GM18861 (cell line): Measurements from ENCODE around the gene ARHGAP22.

Experiments used
- ATAC-seq: cut with Tn5 transposase; IDR thresholded peaks from one replicate; pipeline ENCODE4 v1.9.1; 2021; ENCODE audit not compliant: unreplicated experiment

The ARHGAP22 gene

DNA sequence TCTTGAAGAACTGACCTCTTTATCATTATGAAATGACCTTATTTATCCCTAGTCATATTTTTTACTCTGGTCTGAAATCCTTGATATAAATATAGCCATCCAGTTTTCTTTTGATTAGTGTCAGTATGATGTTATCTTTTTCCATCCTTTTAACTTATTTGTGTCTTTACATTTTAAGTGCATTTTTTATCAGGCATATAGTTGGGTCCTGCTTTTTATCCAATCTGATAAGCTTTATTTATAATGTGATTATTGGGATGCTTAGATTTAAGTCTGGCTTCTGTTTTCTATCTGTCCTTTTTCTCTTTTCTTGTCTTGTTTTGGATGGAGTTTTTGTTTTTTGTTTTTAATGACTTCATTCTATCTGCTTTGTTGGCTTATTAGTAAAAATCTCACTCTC lies 119.2 kb downstream of the ARHGAP22 start:
- no peak for ATAC-seq

DNA sequence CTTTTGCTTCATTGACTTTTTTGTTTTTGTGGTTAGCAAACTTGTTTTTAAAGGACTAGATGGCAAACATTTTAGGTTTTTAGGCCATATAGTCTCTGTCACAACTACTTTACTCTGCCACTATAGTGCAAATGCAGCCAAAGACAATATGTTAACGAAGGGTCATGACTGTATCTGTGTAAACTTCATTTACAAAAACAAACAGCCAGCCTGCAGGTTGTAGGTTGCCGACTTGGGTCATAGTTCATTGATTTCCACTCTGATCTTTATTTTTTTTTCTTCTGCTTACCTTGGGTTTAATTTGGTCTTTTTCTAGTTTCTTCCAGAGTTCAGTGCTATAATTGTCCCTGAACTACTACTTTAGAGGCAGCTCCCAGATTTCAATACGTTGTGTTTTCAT lies 120.0 kb downstream of the ARHGAP22 start:
- no peak for ATAC-seq

DNA sequence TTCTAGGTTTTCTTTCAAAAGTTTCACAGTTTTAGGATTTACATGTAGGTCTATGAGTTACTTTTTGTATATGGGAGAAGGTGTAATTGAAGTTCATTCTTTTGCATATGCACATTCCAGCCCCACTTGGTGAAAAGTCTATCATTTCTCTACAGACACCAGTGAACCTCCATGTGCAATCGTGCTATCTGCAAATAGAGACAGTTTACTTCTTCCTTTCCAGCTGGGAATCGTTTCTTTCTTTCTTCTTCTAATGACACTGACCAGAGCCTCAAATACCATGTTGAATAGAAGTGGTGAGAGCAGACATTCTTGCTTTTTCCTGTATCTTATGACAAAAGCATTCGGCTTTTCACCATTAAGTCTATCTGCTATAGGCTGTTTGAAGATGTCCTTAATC lies 122.7 kb downstream of the ARHGAP22 start:
- no peak for ATAC-seq

DNA sequence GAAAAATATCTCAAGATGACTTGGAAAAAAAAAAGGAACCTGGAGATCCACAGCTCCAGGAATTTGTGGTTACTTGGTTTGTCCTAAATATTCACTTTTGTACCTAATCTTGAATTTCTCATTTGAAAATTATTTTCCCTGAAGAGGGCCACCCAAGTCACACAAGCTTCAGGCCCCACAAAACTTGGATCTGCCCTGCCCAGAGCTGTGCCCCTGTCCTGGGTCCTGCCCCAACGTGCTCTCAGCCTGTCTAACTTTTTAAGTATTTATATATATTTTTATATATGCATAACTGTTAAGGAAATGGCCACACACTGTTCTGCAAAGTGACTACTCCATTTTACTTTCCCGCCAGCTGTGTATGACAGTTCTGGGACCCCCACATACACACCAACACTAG lies 123.5 kb downstream of the ARHGAP22 start:
- no peak for ATAC-seq

DNA sequence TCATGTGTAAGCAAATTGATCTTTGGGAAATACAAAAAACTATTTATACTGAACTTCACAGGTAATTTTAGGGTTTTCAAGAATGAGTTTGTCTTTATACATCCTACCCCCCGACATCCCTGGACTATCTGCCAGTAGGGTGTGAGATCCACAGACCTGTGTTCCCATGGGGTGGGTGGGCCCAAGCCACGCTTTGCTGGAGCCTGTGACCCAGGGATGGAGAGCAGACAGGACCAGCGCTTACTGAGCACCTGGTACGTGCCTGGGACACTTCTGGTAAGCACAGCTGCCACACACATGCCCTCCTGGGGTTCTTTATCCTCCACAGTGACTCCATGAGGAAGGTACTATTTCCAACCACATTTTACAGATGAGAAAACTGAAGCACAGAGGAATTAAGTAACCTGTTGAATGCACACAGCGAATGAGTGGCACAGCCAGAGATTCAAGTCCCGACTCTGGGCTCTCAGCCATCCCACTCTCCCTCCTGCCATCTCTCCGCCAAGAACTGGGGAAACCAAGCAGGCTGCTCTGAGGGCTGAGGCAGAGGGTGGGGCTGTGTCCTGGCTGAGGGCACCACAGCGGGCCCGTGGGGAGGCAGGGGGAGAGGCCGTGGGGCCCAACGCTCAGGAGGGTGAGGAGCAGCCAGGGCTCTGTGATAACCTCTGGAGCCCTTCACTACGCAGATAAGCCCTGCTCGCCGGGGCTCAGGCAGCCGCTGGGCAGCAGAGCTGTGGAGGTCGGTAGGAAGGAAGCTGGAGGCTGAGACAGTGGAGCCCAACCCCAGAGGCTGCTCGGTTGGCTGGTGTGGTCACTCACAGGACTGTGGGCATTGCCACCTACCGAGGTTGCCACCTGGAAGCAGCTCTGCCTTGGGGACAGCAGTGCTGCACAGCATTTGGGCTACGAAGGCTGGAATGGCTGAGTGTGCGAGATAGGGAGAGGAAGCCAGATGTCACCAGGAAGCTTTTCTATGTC lies 124.2 kb downstream of the ARHGAP22 start:
- ATAC-seq: no peak

DNA sequence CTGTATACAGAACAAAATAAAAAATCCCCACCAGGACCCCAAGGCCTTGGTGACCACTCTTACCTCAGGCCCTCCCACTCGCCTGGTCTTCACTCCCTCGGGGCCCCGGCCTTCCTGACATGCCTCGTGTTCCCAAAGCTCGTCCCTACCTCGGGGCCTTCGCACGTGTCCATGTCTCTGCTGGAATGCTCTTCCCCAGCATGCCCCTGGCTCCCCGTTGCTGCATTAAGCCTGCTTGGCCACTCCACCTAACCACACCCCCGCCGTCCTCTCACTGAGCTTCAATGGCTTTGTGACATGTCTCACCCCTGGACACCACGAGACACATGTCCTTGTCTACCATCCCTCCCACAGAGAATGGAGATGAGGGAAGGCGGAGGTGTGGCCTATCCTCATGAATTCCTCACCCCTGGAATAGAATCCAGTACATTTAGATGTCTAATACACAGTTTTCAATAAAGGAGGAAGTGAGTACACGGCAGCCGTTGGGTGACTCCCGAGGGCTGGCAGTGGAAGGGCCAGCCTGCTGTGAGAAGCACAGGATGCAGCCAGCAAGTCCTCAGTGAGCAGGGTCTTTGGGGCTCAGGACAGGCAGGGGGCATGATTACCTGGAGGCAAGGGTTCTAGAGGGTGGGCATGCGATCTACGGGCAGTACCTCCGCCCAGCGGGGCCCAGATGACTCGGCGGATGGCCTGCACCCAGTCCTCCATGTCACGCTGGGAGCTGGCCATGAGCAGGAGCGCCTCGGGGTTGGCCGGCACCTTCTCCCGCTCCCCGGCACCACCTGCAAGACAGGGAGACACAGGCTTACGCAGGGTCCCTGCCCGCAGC lies 125.7 kb downstream of the ARHGAP22 start:
- no peak for ATAC-seq

DNA sequence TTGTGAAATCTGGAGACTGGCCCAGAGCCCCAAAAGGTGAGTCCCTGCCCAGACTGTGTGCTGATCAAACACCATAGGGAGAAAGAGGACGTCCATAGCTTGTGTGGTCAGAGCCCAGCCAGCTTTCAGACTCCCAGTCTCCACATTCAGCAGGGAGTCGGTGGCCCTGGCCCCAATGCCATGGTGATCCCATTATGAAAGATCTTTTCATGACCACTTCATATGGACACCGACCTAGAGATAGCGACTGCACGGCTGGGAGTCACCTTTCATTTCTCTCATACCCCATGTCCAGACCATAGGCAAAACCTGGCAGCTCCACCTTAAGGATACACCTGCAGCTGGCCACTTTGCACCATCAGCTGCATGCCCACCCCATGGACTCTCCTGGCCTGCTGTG lies 126.4 kb downstream of the ARHGAP22 start:
- ATAC-seq: no peak

DNA sequence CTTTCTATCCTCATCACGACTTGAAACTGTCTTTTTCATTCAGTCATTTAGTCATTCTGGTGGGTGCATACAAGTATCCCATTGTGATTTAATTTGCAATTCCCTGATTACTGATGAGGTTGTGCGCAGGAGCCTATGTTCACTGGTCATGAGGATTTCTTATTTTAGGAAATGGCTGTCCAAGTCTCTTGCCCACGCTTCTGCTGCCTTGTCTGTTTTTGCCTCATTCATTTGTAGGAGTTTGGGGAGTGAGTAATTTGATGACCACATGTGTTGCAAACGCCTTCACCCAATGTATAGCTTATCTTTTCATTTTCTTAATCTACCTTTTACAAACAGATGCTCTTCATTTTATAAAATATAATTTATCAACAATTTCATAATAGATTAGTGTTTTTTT lies 127.3 kb downstream of the ARHGAP22 start:
- ATAC-seq: no peak

DNA sequence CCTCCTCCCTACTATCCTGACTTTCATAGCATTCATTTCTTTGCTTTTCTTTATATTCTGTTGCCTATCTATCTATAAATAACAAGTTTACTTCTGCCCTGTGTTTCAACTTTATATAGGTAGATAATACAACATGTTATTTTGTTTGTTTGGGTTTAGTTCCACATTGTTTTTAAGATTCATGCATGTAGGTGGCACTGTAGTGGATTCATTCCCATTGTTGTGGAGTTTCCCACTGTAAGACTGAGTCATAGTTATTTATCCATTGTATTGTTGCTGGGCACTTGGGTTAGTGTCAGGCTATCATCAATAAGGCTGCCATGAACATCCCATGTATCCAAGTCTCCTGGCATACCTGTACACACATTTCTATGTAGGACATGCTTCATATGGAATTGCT lies 127.7 kb downstream of the ARHGAP22 start:
- ATAC-seq: no peak

DNA sequence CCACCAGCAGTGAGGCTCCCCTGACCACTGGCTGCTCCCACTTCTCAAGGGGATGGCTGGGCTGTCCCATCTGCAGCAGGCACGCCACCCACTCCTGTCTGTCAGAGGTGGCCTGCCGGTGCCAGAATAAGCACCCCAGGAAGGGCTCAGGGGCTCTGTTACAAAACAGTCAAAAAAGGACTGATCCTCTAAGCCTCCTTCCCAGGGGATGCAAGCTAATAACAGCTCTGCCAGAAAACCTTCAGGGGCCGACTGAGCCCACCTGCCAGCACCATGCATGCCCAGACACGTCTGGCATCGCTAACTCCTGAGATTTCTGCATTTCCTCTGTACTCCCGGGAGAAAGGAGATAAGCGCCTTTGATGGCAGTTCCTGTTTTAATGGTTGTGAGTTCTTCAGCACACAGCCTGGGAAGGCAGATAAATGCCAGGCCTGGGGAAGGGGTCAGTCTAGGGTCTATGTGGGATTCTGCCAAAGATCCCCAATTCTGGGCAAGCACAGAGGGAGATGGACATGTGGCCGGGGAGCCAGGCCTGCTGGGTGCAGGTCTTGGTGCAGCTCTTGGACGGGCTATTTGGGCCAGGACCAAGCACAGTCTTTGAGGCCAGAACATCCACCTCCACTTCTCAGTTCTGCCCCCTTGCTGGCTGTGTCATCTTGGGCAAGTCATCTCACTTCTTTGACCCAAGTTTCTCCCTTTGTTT lies 128.4 kb downstream of the ARHGAP22 start:
- ATAC-seq: no peak

DNA sequence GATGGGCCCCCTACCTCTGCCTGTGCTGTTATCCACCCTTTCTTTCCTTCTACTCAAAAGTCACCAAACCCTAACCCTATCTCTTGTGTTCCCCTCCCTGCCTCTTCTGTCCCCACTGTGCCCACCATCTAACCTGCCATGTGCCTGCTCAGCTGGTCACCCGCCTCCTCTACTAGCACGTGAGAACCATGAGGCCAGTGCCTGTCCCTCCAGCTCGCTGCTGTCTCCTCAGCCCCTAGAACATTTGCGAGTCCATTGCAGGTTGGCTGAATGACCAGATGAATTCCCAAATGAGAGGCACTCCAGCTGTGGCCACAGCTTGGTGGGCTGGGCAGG lies 129.0 kb downstream of the ARHGAP22 start:
- no peak for ATAC-seq

DNA sequence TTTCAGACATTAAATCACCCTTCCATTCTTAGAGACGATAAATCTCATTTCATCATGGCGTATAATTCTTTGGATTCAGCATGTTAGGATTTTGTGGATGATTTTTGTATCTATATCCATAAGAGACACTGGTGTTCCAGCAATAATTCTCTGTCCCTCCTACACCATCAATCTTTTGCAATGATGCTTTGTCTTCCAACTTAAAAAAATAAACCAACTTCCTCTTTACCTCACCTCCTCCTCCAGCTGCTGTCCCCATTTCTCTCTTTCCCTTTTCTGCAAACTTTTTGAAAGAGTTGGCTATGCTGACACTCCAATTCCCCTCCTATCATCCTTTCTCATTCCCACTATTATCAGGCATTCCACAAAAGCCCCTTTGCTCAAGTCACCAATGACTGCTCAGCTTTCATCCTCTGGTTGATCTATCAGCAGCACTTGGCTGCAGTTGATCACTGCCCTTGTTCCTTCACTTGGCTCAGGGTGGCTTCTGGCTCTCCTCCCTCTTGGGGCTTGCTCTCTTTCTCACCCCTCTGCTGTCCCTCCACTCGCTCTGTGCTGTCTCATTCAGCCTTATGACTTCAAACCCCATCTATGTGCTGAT lies 130.0 kb downstream of the ARHGAP22 start:
- ATAC-seq: no peak

DNA sequence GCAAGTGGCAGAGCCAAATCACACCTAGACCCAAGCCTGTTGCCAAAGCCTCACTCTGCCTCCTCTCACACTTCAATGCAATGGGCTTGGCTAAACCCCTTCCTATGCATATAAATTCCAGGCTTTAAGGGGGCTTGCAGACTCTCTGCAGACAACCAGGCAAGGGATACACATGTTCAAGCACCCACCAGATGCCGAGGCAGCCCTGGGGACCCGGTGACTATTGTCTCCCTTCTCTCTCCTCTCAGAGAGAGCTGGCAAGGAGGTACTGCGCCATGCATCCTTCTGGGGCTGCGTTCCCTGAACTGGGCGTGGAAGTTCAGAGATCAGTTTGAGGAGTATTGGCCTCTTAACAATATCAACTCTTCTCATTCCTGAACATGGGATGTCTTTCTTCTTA lies 131.2 kb downstream of the ARHGAP22 start:
- no peak for ATAC-seq

DNA sequence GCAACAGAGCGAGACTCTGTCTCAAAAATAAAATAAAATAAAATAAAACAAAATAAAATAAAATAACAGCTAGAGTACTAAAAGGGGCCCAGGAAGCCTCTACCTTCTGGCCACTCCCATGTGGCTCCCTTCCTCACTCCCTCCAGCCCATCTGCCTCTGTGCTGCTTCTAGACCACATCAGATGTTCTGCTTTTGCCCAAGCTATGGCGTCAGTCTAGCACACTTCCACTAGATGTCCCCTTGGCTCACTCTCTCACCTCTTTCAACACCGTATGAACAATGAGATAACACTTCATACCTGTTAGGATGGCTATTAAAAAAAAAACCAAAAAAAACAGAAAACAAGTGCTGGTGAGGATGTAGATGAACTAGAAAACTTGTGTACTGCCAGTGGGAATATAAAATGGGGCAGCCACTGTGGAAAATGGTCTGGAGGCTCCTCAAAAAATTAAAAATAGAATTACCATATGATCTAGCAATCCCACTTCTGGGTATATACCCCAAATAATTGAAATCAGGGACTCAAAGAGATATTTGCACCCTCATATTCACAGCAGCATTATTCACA lies 132.3 kb downstream of the ARHGAP22 start:
- ATAC-seq: no peak

DNA sequence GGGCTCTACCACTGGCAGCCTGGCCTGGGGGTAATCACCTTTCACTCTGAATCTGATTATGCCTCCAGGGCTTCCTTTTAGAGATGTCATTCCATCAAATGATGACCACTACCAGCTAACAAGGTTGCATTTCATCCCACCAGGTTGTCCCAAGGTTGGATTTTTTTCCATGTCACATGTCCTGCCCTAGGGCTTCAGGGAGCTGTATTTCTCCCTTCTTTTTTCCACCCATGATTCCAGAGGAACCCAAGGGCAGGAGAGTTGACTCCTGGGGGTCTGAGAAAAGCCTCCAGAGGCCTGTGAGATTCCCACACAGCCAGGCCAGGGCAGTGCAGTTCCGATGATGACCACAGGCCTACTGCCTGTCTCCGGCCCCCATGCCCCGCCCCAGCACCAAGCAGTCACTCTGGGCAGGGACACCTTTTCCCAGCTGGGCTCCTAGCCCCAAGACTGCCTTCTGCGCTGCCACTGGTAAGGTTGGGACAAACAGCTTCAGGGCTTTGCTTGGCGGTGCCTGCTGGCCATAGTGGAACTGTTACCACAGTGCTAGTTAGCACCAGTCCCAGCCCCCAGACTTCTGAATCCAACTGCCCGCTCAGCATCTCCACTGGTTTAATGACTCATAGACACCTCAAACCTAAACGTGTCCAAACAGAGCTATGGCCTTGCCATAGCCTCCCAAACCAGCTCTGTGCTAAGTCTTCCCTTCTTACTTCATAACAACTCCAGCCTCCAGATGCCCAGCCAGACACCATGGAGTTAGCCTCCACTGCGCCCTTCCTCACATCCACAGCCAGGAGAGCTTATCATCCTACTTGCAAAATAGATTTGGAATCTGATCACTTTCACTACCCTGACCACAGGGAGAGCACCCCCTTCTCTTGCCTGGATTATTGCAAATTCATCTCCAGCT lies 133.7 kb downstream of the ARHGAP22 start:
- no peak for ATAC-seq

DNA sequence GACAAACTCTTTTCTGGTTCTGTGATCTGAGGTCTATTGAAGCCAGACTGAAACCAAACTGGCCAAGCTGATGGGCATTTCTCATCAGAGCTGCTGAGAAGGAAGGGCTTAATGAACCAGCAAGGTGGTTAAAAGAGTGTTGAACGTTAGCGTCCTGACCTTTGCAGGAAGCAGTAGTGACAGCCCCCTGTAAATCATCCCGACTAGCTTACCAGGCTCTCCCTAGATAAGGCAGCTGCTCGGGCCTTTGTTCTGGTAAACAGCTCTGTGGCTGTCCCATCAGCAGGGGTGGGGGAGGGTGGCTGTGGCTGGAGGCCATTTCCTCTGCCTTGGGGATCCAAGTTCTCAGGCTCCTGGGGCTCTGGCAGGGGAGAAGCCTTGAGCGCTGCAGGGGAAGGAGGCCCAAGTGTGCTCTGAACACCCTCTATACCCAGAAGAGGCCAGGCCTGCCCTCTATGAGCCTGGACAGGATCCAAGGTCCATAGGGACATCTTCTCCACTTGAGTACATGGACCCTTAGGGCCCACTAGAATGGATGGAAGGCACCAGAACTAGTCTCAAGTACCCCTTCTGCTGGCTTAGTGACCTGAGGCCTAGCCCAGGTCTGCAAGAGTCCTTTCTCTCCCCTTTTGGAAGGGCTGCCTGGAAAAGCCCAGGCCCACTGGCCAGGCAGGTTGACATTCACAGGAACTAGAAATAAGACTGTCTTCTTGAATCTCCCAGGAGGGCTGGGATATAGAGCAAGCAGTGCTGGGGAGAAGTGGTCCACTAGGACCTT lies 134.6 kb downstream of the ARHGAP22 start:
- ATAC-seq: no peak

DNA sequence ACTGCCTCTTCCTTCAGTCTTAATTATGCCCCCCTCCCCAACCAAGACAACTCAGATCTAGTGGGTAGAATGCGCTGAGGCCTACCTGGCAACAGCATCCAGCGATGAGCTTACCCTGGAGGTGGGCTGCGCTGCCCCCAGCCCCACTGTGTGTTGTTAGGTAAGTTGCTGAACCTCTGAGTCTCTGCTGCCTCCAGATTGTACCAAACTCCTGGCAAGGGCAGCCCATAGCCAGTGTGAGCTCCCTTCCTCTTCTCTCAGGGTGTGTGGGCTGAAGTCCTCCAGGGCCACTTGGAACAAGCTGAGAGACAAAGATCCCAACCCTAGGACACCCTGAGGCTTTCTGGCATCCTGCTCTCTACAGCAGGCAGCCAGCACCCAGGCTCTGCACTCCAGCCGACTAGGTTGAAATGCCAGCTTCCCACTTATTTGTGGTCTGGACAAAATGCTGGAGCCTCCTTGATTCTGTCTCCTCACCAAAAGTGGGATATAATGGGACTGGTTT lies 135.3 kb downstream of the ARHGAP22 start:
- no peak for ATAC-seq

DNA sequence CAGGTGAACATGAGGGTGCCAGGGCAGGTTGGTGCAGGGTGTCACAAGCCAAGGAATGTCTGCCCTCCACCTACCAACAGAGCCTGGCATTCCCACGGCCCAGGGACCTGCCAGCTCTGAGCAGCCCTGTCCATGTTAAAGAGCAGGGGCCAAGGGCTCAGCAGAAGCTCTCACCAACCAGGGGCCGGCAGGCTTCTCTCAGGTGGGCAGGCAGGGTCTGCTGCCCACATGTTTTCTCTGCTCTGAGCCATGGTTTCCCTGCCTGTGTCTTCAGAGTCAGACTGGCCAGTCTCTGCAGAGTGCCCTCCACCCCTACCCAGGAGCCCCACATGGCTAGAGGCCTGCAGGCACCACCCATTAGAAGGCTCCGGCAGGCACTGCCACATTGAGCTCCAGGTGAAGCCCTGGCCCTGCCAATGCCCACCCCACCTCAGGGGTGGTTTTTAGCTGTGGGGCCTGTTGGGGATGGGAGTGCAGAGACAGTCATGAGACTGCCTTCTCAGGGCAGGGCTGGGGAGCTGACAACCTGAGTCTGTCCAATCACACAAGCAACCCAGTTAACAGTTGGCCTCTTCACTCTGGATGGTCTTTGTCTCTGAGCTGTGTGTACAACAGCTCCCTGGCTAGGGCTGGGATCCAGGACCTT lies 135.9 kb downstream of the ARHGAP22 start:
- no peak for ATAC-seq
